ENCODE data around the gene NXN.
"Not testable (repeated sequence)": the region's sequence is repeated elsewhere in the genome, so short reads cannot be mapped to it uniquely, and the experiment has no call there.

NXN gene

DNA sequence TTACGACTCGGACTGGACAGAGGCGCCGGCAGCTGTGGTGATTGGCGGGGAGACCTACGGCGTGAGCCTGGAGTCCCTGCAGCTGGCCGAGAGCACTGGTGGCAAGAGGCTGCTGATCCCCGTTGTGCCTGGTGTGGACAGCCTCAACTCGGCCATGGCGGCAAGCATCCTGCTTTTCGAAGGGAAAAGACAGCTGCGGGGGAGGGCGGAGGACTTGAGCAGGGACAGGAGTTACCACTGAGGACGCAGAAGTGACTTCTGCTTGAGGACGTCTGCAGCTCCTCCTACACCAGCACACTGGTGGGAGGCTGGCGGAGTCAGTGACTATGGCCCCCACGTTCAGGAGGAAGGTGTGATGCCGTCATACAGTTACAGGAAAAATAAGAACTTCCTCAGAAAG lies 187.7 kb downstream of the NXN start:
- Mint-ChIP-seq H3K36me3 (ENCODE audit: low read depth) (peaks cover 26% of the 10 kb centered on the region), H3K4me3 (no peak overlapping the region), H3K4me1 (peaks cover 6% of the 10 kb centered on the region), H3K27ac (no peak overlapping the region), H3K9me3 (no peaks in the 10 kb centered on the region), H3K27me3 (no peaks in the 10 kb centered on the region)
- ATAC-seq (no peak), DNase-seq (no peak)

DNA sequence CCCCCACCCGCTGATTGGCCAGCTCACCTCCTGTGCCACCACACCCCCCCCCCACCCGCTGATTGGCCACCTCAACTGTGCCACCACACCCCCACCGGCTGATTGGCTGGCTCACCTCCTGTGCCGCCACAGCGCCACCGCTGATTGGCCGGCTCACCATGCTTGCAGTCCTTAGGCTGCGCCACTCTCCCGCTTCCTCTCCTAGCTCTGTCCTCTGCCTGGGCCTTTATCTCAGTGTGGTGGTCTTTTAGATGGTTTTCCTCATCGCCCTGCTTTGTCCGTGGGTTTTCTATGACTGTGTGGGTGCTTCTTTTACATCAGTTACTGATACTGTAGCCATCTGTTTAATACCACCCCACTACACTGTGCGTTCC lies 188.7 kb downstream of the NXN start:
- H3K4me1 Mint-ChIP-seq, H3K9me3 Mint-ChIP-seq, ATAC-seq, DNase-seq, H3K4me3 Mint-ChIP-seq, H3K27me3 Mint-ChIP-seq, H3K27ac Mint-ChIP-seq: not testable (repeated sequence)
- H3K36me3 Mint-ChIP-seq (ENCODE audit: low read depth) = peaks cover 26% of the 10 kb centered on the region

DNA sequence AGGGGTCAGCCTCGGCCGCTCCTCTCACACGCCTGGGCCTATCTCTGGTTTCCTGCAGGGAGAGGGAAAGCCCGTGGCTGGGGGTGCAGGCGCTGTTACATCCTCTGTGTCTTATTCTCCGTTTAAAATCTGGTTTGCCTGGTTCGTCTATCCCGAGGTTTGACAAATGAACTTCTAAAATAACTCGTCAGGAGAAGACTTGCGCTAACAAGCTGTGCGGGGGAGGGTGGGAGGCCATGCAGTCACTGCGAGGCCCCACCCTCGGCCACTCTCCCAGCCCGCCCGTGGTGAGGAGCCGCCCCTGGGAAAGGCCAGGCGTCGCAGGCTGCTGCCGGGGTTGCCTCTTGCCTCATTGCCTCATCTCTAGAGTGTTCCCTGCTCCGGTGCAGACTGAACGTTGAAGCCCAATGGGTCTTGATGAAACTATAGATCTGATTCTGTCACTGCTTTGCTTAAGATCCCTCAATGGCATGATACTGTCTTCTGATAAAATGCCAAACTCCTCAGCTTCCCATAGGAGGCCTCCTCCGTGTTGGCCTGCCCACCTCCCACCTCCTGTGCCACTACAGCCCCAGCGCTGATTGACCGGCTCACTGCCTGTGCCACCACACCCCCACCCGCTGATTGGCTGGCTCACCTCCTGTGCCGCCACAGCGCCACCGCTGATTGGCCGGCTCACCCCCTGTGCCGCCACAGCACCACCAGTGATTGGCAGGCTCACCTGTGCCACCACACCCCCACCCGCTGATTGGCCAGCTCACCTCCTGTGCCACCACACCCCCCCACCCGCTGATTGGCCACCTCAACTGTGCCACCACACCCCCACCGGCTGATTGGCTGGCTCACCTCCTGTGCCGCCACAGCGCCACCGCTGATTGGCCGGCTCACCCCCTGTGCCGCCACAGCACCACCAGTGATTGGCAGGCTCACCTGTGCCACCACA lies 189.4 kb downstream of the NXN start:
- peaks cover 26% of the 10 kb centered on the region for H3K36me3 Mint-ChIP-seq (ENCODE audit: low read depth)

DNA sequence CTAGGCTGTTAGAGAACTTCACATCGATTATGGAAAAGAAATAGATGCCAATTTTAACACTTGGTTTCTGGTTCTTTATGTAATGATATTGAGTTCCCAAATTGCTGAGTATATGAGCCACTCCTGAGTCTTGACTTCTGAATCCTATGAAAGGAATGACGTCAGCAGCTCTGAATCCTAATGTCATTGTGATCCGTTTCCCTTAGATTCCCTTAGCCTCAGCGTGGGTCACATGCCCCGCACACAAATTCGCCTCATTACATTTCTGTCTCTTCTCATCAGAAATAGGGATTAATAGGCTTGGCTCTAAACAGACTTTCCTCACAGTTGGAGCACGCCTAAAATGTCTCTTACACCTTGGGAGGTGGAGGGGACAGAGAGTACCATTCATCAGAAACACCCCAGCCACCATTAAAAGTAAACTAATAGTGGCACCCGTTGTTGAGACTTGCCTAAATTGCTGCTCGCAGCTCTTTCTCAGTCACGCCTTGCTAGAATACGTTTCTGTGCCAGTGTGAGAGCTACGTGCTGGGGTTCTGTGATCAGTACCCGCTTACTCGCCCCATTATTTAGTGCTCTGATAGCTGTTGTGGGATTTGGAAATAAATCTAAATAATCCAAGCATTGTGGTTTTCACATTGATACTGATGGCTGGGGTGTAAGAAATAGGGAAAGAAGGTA lies 190.3 kb downstream of the NXN start:
- Mint-ChIP-seq H3K27me3 (no peaks in the 10 kb centered on the region), H3K4me1 (peaks cover 9% of the 10 kb centered on the region), H3K4me3 (no peak overlapping the region), H3K9me3 (no peaks in the 10 kb centered on the region), H3K36me3 (ENCODE audit: low read depth) (peaks cover 26% of the 10 kb centered on the region), H3K27ac (no peak overlapping the region)
- no peak for ATAC-seq
- DNase-seq = no peak

More for the DNA sequence above, 189.4 kb downstream of the NXN start:
- DNase-seq, H3K27ac Mint-ChIP-seq, H3K4me3 Mint-ChIP-seq, ATAC-seq, H3K9me3 Mint-ChIP-seq, H3K4me1 Mint-ChIP-seq, H3K27me3 Mint-ChIP-seq: not testable (repeated sequence)

DNA sequence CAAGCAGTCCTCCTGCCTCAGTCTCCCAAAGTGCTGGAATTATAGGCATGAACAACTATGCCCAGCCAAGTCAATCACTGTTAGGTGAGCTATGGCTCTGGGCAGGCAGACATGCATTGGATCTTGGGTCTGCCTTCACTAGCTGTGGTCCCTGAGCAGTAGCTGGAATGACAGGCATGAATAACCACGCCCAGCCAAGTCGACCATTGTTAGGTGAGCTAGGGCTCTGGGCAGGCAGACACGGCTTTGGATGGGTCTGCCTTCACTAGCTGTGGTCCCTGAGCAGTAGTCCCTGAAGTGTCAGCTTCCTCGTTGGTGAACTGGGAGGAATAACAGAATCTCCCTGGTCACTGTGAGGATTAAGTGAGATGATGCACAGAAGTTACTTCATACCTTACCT lies 191.0 kb downstream of the NXN start:
- no peak for ATAC-seq

DNA sequence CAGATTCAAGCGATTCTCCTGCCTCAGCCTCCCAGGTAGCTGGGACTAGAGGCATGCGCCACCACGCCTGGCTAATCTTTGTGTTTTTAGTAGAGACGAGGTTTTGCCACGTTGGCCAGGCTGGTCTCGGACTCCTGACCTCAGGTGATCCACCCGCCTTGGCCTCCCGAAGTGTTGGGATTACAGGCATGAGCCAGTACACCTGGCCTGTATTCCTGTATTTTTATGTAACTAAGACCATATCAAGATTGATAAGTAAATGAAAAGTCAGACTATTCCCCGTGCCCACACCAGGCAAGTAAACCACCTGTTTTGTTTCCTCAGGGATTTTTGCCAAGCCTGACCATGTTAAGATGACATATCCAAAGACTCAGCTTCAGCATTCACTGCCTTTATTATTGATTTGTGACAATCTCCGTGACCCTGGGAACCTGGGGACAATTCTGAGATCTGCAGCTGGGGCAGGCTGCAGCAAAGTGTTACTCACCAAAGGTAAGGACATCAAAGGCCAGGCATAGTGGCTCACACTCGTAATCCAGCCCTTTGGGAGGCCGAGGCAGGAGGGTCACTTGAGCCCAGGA lies 191.8 kb downstream of the NXN start:
- H3K27ac Mint-ChIP-seq = no peak overlapping the region
- no peak for ATAC-seq
- no peaks in the 10 kb centered on the region for H3K9me3 Mint-ChIP-seq
- H3K4me1 Mint-ChIP-seq = peaks cover 23% of the 10 kb centered on the region
- no peak overlapping the region for H3K4me3 Mint-ChIP-seq
- DNase-seq = no peak
- H3K27me3 Mint-ChIP-seq = no peaks in the 10 kb centered on the region
- H3K36me3 Mint-ChIP-seq (ENCODE audit: low read depth) = peaks cover 35% of the 10 kb centered on the region

More for the DNA sequence above, 191.0 kb downstream of the NXN start:
- H3K4me1 Mint-ChIP-seq = peaks cover 16% of the 10 kb centered on the region
- H3K27ac Mint-ChIP-seq = no peak overlapping the region
- H3K4me3 Mint-ChIP-seq = no peak overlapping the region
- peaks cover 30% of the 10 kb centered on the region for H3K36me3 Mint-ChIP-seq (ENCODE audit: low read depth)
- no peak for DNase-seq
- H3K27me3 Mint-ChIP-seq = no peaks in the 10 kb centered on the region
- no peaks in the 10 kb centered on the region for H3K9me3 Mint-ChIP-seq

DNA sequence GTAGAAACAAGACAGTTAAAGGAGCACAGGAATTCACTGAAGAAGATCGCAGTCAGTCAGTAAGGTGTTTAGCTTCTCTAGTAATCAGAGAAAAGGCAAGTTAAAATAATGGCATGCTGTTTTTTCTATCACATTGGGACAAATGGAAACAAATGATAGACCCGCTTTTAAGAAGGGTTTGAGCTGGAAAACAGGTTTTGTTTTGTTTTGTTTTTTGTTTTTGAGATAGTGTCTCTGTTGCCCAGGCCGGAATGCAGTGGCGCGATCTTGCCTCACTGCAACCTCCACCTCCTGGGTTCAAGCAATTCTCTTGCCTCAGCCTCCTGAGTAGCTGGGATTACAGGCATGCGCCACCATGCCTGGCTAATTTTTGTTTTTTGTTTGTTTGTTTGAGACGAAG lies 193.7 kb downstream of the NXN start:
- Mint-ChIP-seq H3K4me1 (peaks cover 35% of the 10 kb centered on the region), H3K36me3 (ENCODE audit: low read depth) (peaks cover 28% of the 10 kb centered on the region)
- H3K27me3 Mint-ChIP-seq, DNase-seq, H3K9me3 Mint-ChIP-seq, H3K27ac Mint-ChIP-seq, ATAC-seq, H3K4me3 Mint-ChIP-seq: not testable (repeated sequence)

DNA sequence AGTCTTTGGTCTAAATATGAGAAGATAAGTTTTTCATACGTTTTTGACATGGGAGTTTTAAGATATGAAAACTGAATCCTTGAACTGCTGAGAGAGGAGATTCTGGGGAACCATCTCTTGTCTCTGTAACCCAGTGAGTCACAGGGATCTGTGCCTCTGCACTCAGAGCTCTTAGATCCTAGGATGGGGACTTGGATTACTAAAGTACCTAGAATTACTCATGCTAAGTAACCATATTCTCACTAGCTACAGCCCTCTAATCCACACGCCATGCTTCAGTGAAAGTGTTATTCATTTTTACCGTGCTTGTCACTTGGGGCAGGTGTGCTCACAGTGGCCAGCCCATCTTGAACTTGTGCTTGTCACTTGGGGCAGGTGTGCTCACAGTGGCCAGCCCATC lies 195.4 kb downstream of the NXN start:
- Mint-ChIP-seq H3K36me3 (ENCODE audit: low read depth) (peaks cover 27% of the 10 kb centered on the region), H3K27ac (peak overlapping the region; percentile 82), H3K9me3 (no peaks in the 10 kb centered on the region), H3K4me1 (peaks cover 40% of the 10 kb centered on the region), H3K27me3 (no peaks in the 10 kb centered on the region), H3K4me3 (peak overlapping the region; percentile 97)
- no peak for DNase-seq
- ATAC-seq = peak; percentile 50

DNA sequence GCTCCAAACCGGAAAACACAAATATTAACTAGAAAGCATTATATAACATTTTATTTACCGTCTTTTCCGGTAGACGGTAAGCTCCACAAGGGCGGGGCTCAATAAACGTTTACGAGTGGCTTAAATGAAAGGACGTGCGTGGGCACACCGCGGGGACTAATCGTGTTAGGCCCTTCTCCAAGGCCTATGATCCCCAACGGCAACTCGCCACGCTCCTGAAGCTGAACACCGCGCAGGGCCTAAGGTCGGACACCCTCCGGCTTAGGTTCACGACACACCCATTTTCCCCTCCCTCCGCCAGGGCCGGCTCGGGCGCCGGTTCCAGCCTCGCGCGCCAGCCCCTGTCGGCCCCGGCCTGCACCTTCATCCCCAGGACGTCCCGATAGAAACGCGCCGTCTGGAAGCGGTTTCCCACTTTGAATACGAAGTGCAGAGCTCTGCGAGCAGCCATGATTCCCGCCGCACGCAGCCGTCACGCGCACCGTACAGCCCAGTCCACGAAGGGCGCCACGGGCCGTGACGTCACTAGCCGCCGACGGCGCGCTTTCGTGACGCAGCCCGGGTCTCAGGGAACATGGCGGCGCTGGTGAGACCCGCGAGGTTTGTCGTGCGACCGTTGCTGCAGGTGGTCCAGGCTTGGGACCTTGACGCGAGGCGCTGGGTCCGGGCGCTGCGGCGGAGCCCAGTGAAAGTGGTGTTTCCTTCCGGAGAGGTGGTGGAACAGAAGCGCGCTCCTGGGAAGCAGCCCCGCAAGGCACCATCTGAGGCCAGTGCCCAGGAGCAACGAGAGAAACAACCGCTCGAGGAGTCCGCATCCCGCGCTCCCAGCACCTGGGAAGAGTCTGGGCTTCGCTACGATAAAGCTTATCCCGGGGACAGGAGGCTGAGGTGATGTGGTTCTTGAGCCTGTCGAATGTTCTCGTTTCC lies 197.5 kb downstream of the NXN start, which contains the start of the genes GLOD4 and MRM3:
Gene GLOD4 (minus strand): TSS at position 476 of the 927 bp plus-strand sequence. CDS start 25 bp downstream, at position 451.
Gene MRM3 (plus strand): TSS at position 549 of the 927 bp plus-strand sequence. CDS start 26 bp downstream, at position 575.
- peak; percentile 96 for DNase-seq
- peak; percentile 94 for ATAC-seq
- Mint-ChIP-seq H3K9me3 (no peaks in the 10 kb centered on the region), H3K4me1 (peaks cover 45% of the 10 kb centered on the region), H3K27me3 (no peaks in the 10 kb centered on the region), H3K27ac (peak within 1 kb of the TSS; percentile 97), H3K36me3 (ENCODE audit: low read depth) (peaks cover 35% of the 10 kb centered on the region), H3K4me3 (peak within 1 kb of the TSS; percentile 97)

DNA sequence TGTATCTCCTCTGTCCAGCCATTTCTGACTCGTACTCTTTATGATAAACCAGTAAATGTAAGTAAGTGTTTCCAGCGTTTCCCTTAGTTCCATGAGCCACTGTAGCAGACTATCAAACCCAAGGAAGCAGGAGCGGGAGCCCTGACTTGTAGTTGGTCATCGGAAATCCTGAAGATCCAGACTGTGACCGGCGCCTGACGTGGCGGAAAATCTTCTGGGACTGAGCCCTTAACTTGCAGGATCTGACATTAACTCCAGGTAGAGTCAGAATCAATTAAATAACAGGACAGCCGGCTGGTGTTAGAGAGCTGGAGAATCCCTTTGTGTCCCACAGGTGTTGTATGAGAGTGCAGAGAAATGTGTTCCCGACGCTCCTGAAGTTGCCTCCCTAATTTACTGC lies 201.5 kb downstream of the NXN start:
- H3K4me3 Mint-ChIP-seq = no peak overlapping the region
- ATAC-seq (no peak), DNase-seq (no peak)
- H3K9me3 Mint-ChIP-seq = no peaks in the 10 kb centered on the region
- peaks cover 42% of the 10 kb centered on the region for H3K4me1 Mint-ChIP-seq
- H3K36me3 Mint-ChIP-seq (ENCODE audit: low read depth) = peaks cover 64% of the 10 kb centered on the region
- no peaks in the 10 kb centered on the region for H3K27me3 Mint-ChIP-seq
- no peak overlapping the region for H3K27ac Mint-ChIP-seq

DNA sequence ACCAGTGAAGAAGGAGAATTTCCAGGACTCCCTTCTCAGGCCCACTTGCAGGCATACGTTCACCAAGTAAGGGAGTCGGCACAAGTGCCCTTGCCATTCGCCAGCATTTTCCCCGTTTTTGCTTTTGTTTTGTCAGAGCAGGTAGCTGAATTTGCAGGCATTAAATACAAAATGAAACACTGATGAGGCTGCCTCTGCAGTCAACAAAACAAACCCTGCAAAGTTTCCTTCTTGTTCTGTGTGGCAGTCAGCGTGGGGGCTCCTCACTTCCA lies 205.3 kb downstream of the NXN start:
- Mint-ChIP-seq H3K27ac (peak overlapping the region; percentile 90), H3K4me3 (peak overlapping the region; percentile 70), H3K27me3 (no peaks in the 10 kb centered on the region), H3K4me1 (peaks cover 29% of the 10 kb centered on the region), H3K36me3 (ENCODE audit: low read depth) (peaks cover 72% of the 10 kb centered on the region), H3K9me3 (no peaks in the 10 kb centered on the region)
- DNase-seq (no peak), ATAC-seq (no peak)

DNA sequence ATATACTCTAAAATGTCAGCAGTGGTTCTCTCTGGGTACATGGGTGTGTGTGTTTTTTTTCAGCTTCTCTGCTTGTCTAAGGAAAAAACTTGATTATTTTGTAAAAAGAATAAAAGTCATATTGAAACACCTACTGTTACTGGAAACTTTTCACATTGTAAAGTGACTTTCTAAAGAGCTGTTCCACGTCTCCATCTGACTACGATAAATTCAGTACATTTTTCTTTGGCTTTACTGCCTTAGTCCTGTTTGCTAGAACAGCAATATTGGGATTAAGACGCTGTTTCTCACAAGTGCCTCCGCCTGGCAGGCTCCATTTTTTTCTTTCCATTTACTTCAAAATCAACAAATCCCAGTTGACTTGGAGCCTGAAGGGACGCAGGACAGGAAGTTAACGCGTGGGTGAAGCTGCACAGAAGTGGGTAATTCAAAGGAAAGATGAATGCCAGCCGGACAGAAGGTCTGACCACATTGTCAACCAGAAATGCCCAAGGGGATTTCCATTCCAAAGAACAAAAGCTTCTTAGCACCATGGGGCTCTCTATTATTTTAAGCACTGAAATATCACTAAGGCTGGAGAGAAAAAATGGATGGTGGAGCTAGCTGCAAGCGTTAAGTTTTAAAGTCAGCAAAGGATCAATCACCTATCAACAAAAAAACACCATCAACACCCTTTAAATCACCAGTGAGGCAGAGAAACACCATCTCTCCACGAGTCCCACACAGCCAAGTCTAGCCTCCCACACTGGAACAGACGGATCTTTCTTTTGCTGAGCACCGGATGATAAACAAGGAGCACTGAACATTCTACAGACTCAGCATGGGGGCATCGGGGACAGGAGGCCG lies 205.9 kb downstream of the NXN start:
- Mint-ChIP-seq H3K9me3 (no peaks in the 10 kb centered on the region), H3K4me3 (peak overlapping the region; percentile 70), H3K36me3 (ENCODE audit: low read depth) (peaks cover 72% of the 10 kb centered on the region), H3K4me1 (peaks cover 28% of the 10 kb centered on the region), H3K27ac (peak overlapping the region; percentile 90), H3K27me3 (no peaks in the 10 kb centered on the region)
- DNase-seq (peak; percentile 28), ATAC-seq (peak; percentile 75)

DNA sequence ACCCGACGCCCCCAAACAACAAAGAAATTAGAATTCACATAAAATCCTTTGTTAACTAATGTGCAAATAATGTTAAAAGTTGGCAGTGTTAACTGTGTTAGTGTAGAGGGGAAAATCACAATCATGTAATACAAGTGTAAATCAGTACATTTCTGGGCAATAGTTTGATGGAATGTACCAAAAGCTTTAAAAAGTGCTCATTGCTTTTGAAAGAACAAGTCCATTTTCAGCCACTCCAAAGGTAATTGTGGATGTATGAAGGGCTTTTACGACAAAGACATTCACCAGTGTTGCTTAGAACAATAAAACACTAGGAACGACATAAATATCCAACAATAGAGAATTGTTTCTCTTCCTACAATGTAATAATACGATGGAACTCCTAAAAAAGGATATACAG lies 206.6 kb downstream of the NXN start:
- peaks cover 25% of the 10 kb centered on the region for H3K4me1 Mint-ChIP-seq
- H3K9me3 Mint-ChIP-seq = no peaks in the 10 kb centered on the region
- H3K4me3 Mint-ChIP-seq = no peak overlapping the region
- no peak for DNase-seq
- ATAC-seq = no peak
- no peaks in the 10 kb centered on the region for H3K27me3 Mint-ChIP-seq
- H3K27ac Mint-ChIP-seq = peak overlapping the region; percentile 90
- H3K36me3 Mint-ChIP-seq (ENCODE audit: low read depth) = peaks cover 68% of the 10 kb centered on the region

Data from activated naive CD8-positive, alpha-beta T cell treated with anti-CD3 and anti-CD28 coated beads, Interleukin-2, amount 50 U/mL, for 24 hours (primary cell).